Choroid plexus epithelial cell (primary cell): ENCODE results near the gene SNX25.

Experiments
- DNase-seq: peaks from one replicate; pipeline ENCODE4 v3.0.0-alpha.2; 2010; ENCODE audit warnings: low read depth
- H3K4me3 ChIP-seq: 2 replicates; pipeline ENCODE4 v1.5.1; 2011; ENCODE audit warnings: low read depth, mild to moderate bottlenecking, control low read depth, low read length, moderate library complexity
- CTCF ChIP-seq: conservative IDR thresholded peaks from 2 replicates; pipeline ENCODE4 v1.5.1; 2011; ENCODE audit warnings: low read depth, mild to moderate bottlenecking, control low read depth, inconsistent platforms, low read length, moderate library complexity

Gene SNX25

GRCh38 chr4:185408432-185408831 is 199.0 kb downstream of the SNX25 start:
- H3K4me3 ChIP-seq, result no peak overlapping the region
- TF ChIP-seq CTCF, result no peak
- DNase-seq, result no peak

GRCh38 chr4:185411849-185412248 is 202.5 kb downstream of the SNX25 start:
- no peak for TF ChIP-seq CTCF
- no peak overlapping the region for H3K4me3 ChIP-seq
- no peak for DNase-seq

GRCh38 chr4:185412412-185412811 is 203.0 kb downstream of the SNX25 start:
- no peak for TF ChIP-seq CTCF
- DNase-seq, result no peak
- H3K4me3 ChIP-seq, result no peak overlapping the region
